Stimulated activated CD4-positive, alpha-beta T cell treated with anti-CD3 and anti-CD28 coated beads, TNF-alpha, amount 100 ng/mL, for 1 hour (primary cell): ENCODE data around the gene NCAPH2.

Experiments used
- DNase-seq, 3 donors: peaks; one replicate each; pipeline ENCODE4 v3.0.0-alpha.2; 2020; ENCODE audit warnings: low read depth in 3 of 3, low spot score in 1 of 3

The NCAPH2 gene

DNA sequence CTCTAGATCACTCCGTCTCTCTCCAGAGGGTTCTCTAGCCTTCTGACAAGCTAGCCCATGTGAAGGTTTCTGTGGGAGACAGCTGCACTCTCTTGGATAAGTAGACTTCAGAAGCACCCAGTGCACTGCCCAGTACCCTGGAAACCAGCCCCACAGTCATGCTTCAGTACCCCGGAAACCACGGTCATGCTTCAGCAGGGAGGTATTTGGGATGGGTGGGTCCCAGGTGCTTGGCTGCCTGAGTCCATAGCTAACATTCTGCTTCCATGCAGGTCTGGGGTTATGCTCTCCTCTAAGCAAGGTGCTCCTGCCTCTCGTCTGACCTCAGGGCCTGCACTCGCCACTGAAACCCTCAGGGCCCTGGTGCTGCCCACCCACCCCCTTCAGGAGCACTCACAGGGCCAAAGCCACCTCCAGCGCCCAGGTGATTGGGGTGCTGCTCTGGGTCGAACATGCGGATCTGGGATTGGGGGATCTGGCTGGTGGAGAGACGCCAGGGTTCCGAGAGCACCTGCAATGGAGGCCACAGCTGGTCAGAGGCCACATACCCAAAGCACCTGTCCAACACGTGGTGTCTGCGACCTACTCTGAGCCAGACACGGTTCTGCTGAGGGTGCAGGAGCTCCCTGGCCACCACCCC, 62.0 kb downstream of the NCAPH2 start:
- DNase-seq: no peak

DNA sequence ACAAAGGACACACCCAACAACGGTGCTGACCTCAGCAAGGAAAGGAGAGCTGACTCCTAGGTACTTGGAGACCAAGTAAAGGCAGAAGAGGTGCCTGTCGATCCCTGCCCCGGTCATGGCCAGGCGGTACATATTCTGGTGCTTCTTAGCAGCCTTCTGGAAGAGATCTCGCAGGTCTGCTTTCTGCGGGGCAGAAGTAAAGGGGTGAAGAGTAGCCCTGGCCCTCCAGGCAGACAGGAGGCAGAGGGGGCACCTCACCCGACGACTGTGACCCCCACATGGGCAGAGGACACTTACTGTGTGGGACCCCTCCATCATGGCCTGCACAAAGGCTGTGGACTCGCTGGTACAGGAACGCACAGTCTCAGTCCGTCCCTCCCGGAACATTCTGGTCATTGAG, 62.8 kb downstream of the NCAPH2 start:
- DNase-seq: no peak

DNA sequence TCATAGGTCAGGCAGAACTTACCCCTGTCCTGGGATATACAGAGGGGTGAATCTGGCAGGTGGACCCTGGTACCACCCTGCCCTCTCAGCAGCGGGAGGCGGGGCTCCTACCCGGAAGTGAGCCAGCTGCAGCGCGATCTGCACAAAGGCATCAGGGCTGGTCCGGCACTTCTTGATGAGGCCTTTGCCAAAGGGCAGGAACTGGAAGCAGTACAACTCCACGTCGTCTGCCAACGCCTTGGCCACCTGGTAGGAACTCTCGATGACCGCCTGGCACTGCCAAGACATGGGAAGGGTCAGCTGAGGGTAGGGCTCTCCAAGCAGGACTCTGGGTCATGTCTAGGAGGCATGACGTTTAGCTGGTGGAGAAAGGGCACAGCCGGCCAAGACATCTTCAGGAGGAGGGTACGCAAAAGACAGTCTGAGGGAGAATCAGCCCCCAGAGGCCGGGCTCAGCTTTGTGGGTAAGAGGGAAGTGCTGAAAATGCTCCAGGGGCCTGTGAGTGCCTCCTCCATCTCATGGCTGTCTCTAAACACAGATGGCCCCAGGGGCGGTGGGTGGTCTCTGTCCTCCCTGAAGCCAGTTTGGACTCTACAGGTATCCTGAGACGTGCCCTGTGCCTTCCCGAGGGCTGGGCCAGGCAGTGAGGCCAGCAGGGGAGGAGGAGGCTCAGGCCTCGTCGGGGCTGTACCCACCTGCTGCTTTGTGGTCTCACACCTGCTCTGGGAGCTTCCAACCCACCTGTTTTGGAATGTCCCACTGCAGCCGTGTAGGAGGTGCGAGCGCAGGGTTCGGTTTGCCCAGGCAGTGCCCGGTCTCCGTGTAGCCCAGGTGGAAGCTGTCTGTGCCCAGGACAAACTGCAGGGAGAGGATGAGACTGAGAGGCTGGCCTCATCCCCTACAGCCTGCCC, 63.5 kb downstream of the NCAPH2 start:
- no peak for DNase-seq

DNA sequence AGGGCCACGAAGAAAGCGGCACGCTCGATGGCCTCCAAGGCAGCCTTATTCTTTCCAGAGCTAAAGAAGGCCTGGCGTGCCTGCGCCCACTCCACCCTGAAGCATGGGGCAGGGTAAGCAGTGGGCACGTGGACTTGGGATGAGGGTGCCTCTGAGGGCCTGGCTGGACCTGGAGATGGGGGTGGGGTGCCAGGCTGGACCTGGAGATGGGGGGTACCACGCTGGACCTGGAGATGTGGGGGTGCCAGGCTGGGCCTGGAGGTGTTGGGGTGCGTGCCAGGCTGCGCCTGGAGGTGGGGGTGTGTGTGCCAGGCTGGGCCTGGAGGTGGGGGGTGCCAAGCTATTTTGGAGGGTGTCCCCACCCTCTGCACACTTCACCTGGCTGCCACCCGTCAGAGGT, 64.9 kb downstream of the NCAPH2 start:
- DNase-seq: no peak

DNA sequence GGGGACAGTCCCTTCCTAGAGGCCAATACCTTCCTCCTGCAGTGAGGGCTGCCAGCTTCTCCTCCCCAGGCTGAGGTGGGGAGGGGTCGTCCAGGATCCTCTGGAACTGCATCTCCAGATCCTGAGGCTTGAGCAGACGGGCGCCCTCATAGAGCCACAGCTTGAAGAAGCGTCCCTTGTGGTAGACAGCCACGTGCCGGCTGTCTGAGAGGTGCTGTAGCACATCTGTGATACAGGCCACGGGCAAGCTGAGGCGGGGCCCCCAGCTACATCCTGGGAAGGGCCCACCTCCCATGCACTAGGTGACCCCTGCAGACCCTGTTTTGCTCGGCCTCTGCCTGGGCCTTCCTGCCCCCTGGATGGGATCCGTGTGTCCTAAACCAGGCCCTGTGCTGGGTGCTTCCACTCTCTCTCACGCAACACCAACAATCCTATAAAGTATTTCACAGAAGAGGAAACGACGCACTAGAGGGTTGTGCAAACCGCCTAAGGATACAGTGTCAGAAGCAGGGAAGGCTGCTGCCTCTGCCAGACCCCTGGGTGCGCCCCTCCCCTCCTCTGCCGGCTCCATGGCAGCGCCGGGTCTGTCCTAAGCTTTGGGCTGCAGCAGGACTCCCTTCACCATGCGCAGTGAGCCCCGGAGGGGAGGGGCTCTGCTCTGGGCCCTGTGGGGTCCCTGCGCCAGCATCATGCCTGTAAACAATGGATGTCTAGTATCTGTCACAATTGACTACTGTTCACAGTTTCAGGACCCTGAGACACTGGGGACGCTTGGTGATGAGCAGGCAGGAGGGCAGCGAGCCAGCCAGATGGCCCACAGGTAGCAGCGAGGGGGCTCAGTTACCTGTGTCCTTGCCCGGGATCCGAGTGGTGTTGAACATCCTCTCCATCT, 65.7 kb downstream of the NCAPH2 start:
- DNase-seq: no peak

DNA sequence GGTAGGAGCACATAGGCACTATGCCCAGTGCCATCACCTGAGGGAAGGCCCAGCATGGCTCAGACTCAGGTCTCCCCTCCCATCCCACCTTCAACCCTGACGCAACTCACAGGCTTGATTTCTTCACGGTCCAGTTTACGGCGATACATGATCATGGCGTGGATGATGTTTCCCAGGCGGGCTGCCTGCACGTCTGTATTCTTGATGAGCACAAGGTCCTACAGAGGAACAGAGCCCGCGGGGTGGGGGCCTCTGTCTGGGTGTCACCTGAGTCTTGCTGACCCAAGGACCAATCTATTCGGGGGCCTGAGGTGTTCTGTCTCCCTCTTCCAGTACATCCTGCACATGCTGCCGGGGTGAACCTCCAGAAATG, 66.3 kb downstream of the NCAPH2 start:
- no peak for DNase-seq
